NB4 (cell line): Measurements from ENCODE around the gene PRKG1.

Experiments used
- DNase-seq: peaks from one replicate; pipeline ENCODE4 v3.0.0; 2010; ENCODE audit warnings: low read depth
- H3K4me3 ChIP-seq: one replicate; pipeline ENCODE4 v1.5.1; 2011; ENCODE audit warnings: mild to moderate bottlenecking, low read depth, low read length, moderate library complexity
- MYC ChIP-seq: IDR thresholded peaks from 2 replicates; pipeline ENCODE4 v1.6.1; 2011; ENCODE audit warnings: low read depth, low read length
- POLR2A ChIP-seq: IDR thresholded peaks from 2 replicates; pipeline ENCODE4 v1.6.1; 2011; ENCODE audit warnings: mild to moderate bottlenecking; ENCODE audit not compliant: insufficient read length; ENCODE audit errors: extremely low read depth
- TF ChIP-seq, protein P1 (sequence below): IDR thresholded peaks from one replicate; pipeline ENCODE4 v1.5.1; 2012; ENCODE audit warnings: low read depth, low read length
- TF ChIP-seq, protein P2 (sequence below): IDR thresholded peaks from 2 replicates; pipeline ENCODE4 v1.6.1; 2011; ENCODE audit warnings: low read depth, low read length

Gene PRKG1

DNA sequence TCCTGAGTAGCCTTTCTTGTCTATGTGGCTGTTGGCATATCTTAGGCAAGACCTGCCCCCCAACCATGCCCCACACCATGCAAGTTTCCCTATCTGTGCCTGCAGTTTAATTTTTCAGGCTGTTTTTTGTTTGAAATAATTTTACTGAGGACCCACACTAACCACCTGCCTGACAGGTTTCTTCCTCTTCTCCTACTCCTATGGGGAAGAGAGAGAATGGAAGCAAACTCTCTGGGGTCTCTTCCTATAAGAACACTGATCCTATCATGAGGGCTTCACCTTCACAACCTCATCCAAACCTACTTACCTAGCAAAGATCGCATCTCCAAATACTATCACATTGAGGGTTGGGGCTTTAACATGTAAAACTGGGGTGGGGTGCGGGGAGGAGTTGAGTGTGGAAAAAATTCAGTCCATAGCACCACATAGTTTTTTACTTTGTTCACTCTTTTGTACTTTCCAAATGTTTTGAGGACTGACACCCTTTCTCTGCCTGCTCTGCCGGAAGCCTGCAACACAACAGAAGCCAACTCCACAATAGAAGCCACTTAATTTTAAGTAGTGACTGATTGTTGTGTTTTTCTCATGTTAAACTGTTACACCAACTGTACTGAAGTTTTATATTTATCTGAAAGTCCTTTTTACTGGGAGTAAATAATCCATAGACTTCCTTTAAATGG lies 692.3 kb downstream of the PRKG1 start:
- no peak overlapping the region for H3K4me3 ChIP-seq
- TF ChIP-seq POLR2A (no peak), MYC (no peak)
- TF ChIP-seq, protein P1, sequence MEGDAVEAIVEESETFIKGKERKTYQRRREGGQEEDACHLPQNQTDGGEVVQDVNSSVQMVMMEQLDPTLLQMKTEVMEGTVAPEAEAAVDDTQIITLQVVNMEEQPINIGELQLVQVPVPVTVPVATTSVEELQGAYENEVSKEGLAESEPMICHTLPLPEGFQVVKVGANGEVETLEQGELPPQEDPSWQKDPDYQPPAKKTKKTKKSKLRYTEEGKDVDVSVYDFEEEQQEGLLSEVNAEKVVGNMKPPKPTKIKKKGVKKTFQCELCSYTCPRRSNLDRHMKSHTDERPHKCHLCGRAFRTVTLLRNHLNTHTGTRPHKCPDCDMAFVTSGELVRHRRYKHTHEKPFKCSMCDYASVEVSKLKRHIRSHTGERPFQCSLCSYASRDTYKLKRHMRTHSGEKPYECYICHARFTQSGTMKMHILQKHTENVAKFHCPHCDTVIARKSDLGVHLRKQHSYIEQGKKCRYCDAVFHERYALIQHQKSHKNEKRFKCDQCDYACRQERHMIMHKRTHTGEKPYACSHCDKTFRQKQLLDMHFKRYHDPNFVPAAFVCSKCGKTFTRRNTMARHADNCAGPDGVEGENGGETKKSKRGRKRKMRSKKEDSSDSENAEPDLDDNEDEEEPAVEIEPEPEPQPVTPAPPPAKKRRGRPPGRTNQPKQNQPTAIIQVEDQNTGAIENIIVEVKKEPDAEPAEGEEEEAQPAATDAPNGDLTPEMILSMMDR: no peak
- TF ChIP-seq, protein P2, sequence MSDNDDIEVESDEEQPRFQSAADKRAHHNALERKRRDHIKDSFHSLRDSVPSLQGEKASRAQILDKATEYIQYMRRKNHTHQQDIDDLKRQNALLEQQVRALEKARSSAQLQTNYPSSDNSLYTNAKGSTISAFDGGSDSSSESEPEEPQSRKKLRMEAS: no peak
- DNase-seq: no peak

DNA sequence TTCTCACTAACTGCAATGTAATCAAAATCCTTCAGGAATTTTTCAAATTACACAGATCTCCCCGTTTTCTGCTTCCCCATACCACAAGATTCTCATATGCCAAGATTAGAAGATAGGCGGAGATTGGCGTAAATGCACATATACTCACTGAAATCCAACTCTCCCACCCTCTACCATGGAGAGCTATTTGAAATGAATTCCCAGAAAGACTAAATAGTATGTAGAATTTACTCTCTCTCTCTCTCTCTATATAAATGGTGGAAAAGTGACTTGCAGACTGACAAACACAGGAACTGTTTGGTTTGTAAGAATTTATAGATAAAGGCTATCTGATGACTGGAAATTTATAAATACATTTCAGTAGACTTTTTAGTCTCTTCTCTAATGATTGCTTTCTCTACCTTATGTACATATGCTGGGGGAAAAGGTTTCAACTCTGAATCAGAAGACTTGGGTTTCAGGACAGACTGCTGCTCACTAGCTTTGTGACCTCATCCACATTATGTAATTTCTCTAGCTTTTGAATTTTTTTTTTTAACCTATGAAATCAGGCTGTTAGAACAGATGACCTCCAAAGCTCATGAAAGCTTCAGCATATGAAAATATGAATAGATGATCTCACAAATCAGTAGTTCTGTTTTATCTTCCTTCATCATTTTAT lies 692.9 kb downstream of the PRKG1 start:
- TF ChIP-seq MYC (no peak), POLR2A (no peak)
- TF ChIP-seq, protein P1: no peak
- TF ChIP-seq, protein P2: no peak
- no peak for DNase-seq
- no peak overlapping the region for H3K4me3 ChIP-seq

DNA sequence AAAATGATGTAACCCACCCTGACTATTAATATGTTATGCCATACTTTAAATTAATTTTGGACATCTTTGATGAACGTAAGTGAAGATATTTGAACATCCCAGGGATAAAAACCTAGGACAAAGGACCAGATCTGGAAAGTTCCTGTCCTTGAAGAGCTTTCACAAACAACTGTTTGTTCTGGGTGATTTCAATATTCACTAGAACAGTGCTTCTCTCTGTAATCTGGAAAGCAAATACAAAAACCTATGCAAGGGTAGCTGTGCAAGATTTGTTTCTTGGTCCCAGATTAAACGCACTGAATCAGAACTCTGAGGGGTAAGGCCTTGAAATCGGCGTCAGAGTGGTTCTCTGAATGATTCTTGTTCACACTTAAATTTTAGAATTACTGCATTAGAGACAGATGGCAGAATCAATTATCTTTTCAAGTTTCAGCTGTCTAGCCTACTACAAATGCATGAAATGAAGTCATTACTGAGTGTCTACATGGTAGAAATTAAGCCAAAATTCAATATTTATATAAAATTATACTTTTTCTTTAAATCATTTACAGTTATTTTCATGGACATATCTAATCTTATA lies 694.7 kb downstream of the PRKG1 start:
- H3K4me3 ChIP-seq: no peak overlapping the region
- DNase-seq: no peak
- TF ChIP-seq POLR2A: no peak
- TF ChIP-seq, protein P1: no peak
- no peak for TF ChIP-seq MYC
- TF ChIP-seq, protein P2: no peak

DNA sequence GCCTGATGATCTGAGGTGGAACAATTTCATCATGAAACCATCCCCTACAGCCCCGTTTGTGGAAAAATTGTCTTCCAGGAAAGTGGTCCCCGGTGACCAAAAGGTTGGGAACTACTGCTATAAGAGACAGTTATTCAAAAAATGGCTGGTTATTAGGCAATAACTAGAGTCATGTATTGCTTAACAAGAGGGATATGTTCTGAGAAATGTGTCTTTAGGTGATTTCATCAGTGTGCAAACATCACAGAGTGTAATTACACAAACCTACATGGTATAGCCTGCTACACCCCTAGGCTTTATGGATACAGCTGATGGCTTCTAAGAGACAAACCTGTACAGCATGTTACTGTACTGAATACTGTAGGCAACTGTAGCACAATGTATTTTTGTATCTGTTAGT lies 696.4 kb downstream of the PRKG1 start:
- H3K4me3 ChIP-seq: no peak overlapping the region
- TF ChIP-seq MYC (no peak), POLR2A (no peak)
- TF ChIP-seq, protein P2: no peak
- TF ChIP-seq, protein P1: no peak
- DNase-seq: no peak

DNA sequence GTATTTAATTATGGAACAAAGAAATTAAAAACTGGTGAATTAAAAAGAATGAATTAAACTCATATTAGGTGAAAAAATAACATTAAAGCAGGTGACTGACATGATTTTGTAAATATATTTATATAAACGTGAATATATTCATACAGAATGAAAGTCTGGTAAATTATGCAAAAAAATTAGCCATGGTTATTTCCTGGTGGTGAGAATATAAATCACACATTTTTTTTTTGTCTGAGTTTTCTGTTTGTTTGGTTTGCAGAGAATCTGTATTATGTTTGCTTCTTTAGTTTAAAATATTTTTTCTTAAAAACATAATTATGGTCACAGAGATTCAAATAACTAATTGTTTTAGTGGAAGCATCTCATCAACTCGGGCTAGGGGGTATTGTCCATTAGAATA lies 698.1 kb downstream of the PRKG1 start:
- TF ChIP-seq, protein P1: no peak
- no peak for TF ChIP-seq MYC
- TF ChIP-seq, protein P2: no peak
- TF ChIP-seq POLR2A: no peak
- no peak overlapping the region for H3K4me3 ChIP-seq
- DNase-seq: no peak
